Inferior parietal cortex (tissue), 1 donor: ENCODE measurements around the gene SRCAP.

Experiments used
- DNase-seq: peaks from one replicate; pipeline ENCODE4 v3.0.0-alpha.2; 2016; ENCODE audit errors: extremely low spot score

Gene SRCAP

DNA sequence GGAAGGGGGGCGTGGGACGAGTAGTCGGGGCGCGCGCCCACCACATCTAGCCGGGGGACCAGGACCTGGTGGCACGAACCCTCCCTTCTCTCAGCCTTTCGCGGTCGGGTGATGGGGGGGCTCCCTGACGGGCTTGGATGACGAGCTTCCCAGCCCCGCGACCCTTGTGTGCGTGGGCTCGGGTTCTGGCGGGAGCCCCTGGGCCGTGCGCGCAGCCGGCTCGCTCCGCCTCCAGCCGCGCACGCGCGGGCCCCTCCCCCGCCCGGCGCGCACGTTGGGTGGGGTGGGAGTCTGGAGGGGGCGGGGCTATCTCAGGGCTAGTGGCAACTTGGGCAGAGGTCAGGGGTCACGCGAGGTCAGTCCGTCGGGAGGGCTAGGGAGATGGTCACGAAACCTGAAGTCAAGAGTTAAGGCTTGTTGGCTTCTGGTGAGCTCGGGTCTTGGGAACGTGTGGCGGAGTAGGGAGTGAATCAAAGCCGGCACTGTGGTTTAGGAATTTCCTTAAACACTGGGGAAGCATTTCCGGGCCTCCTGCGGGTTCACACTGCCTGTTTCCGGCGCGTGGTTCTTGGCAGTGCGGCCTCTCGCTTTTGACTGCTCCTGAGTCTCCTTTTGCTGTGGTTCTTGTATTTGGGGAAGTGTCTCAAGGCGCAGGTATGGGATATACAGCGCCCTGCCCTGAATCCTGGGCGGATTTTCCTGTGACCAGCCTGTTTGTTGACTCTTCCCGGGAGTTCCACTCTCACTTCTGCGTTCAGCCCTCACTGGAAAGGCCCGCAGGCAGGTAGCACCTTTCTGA lies at the start of gene SRCAP:
Gene SRCAP (plus strand): TSS at position 356 of the 799 bp plus-strand sequence. CDS start 1,654 bp downstream, outside the sequence.
- DNase-seq = peak; percentile 63

DNA sequence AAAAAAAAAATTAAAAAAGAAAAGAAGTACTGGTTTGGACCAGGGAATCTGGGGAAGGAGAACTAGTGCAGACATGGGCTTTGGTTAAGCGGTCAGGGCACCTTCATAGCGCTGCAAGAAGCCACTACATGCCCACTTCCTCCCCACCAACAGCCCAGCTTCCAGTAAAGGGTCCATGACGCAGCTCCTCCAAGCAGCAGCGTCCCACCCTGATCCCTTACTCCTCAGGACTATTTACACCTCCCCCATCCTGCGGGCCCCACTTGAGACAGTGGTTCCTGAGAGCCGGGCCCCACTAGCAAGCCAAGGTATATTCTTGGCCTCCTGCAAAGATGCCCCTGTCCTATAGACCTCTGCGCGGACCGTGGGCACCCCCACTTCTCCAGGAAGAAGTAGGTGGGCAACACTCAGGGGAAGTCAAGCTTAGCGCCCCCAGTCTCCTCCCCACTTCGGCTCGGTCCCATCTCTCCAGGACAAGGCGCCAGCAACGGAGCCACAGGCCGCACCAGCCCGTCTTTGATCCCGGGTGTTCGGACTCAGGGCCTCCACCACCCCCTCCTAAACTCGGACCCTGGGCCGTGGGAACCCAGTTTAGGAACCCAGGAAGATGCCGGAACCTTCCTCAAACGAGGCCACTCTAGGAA lies 49.1 kb upstream of the SRCAP start:
- no peak for DNase-seq

DNA sequence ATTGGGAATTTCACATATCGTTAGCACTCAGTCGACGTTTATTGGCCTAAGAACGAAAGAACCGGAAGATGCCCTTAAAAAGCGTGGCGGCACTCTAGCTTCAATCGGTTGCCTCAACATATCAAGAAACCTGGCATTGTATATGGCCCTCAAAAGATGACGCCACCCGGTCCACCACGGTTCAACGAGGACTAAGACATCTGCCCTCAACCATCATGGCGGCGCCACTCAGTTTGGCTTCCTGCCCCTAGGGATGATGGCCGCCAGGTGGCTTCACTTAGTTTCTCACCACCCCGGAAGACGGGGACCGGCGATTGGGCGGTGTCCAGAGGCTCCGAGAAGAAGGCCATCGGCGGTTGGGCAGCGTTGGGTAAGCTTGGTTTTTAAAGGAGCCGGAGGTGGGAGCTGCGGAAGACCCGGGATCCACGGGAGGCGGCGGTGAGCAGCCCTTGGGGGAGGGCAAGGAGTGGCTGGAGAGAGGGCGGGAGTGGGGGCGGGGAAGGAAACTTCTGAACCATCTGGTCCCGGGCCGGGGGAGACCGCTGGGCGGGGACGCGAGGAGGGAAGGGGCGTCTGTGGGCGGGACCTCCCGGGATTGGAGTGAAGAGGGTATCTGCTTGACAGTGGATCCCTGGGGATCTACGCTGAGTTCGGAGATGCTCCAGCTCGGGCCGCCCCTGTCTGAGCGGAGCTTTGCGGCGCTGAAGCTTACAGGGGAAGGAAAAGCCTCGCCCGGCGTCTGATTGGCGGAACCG lies 48.4 kb upstream of the SRCAP start, which contains the start of gene PRR14:
Gene PRR14 (plus strand): TSS at position 592 of the 755 bp plus-strand sequence. CDS start 686 bp downstream, outside the sequence.
- peak; percentile 99 for DNase-seq

DNA sequence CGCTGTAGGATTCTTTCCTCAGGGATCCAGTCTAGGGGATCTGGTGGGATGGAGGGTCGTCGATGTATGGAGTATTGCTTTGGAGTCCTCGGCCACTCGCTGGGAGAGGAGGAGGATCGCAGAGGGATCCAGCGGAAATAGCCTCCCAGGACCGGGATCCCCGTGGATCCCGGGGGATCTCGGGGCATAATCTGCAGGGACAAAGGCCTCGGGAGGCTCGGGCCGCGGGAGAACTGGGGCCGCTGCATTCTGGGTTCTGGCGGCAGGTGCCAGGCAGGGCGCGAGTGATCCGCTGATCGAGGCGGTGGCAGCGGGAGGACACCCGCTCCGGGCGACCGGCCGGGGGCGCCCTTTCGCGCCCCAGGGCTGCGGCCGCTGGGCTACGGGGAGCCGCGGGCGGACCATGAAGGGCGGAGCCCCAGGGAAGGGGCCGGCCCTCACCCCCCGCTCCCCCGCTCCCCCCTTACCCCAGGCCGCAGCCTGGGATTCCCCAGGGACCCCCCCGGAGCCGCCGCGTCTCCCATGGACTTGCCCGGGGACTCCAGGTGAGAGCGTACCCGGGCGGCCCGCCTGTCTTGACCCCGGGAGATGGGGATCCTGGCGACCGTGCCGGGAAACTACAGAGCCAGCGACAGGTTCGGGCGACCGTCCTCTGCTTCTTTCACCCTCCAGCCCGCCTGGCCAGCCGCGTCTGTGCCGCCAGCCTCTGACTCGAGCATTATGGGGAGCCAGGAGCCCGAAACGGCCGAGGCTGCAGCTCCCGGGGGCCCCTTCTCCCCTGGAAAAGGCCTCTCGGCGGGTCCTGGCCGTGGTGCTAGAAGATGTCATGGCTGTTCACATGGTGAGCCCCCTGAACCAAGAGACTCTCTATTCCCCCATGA lies 47.6 kb upstream of the SRCAP start:
- peak; percentile 33 for DNase-seq

DNA sequence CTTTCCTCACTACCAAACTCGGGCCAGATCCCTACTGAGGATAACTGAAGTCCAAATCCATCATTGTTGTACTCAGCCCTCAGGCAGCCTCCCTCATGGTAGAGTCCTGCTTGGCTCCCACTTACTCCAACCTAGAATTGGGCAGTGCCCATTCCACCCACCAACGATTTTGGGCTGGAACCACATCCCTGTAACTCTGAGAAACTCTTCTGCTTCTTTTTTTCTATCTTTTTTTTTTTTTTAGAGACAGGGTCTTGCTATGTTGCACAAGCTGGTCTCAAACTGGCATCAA lies 47.0 kb upstream of the SRCAP start:
- DNase-seq = no peak

DNA sequence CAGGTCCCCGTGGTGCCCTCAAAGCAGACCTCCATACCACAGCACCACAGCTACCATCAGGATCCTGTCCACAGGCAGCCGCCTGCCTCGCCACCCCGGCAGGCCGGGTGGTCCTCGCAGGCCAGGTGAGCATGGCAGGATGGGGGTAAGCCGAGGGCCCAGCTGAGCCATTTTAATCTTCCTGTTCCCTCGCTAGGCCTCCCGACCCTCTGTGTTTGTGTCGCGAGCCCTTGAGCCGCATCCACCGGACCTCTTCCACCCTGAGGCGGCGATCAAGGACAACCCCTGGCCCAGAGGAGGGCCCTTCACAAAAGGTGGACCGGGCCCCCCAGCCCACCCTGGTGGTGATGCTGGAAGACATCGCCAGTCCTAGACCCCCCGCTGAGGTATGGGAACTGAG lies 46.3 kb upstream of the SRCAP start:
- DNase-seq = no peak

DNA sequence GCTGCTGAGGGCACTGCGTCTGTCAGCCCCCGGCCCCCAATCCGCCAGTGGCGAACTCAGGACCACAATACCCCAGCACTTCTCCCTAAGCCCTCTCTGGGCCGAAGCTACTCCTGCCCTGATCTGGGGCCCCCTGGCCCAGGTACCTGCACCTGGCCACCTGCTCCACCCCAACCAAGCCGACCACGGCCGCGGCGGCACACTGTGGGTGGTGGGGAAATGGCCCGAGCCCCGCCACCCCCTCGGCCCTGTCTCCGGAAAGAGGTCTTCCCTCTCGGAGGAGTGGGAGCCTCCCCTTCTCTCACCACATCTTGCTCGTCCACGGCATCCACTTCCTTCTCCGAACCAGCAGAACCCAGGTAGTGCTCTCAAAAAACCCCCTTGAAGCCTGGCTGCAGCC lies 44.1 kb upstream of the SRCAP start:
- no peak for DNase-seq

DNA sequence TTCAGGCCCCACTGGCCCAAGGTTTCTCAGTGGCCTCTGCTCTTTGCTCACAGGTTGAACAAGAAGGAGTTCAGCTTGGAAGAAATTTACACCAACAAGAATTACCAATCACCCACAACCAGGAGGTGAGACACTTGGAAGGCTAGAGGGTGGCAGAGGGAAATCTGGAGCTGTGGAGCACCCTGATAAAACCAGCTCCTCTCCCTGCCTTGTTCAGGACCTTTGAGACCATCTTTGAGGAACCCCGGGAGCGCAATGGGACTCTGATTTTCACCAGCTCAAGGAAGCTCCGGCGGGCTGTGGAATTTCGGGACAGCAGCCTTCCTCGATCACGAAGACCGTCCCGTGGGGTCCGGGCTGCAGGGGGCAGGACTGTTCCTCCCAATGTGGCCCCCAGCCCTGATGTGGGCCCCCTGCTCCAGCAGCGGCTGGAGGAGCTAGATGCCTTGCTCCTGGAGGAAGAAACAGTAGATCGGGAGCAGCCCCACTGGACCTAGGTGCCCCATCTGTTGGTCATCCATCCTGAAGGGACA lies 43.1 kb upstream of the SRCAP start:
- no peak for DNase-seq

DNA sequence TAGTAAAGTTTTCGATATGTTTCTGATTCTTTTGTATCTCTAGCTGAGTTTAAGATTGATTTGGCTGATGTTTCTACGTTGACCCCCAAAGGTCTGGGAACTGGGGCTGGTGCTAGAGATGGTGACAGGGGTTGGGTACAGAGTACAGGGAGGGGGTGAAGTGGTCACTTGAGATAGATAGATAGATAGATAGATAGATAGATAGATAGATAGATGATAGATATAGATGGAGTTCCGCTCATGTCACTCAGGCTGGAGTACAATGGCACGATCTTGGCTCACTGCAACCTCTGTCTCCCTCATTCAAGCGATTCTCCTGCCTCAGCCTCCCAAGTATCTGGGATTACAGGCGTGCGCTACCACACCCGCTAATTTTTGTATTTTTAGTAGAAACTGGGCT lies 42.6 kb upstream of the SRCAP start:
- DNase-seq = no peak

DNA sequence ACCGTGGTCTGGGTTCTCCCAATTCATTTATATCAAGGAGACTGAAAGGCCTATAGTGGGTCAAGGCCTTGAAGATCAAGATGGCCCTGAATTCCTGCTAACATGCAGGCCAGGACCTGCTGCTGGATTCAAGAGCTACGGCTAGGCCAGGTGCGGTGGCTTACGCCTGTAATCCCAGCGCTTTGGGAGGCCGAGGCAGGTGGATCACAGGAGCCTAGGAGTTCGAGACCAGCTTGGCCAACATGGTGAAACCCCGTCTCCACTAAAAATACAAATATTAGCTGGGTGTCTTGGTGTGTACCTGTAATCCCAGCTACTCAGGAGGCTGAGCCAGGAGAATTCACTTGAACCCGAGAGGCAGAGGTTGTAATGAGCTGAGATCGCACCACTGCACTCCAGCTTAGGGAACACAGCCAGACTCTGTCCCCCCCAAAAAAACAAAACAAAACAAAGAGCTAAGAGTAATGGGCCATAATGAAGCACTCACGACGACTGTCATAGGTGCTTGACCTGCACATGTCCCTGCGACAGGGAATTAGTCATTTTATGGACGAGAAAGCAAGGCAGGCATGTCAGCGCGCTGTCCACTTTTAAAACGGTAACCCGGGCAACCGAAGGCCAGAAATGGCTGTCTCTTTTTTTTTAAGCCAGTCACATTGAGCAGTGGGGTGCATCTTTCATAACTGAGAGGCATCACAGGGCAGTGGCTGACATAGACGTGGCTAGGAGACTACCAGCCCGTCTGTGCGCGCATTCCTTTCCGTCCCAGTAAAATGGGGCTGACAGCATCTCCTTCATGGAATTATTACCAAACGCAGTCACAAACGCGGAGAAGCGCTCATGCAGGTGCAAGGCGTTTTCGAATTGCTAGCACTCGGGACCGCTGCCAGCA lies 41.8 kb upstream of the SRCAP start:
- DNase-seq = no peak

DNA sequence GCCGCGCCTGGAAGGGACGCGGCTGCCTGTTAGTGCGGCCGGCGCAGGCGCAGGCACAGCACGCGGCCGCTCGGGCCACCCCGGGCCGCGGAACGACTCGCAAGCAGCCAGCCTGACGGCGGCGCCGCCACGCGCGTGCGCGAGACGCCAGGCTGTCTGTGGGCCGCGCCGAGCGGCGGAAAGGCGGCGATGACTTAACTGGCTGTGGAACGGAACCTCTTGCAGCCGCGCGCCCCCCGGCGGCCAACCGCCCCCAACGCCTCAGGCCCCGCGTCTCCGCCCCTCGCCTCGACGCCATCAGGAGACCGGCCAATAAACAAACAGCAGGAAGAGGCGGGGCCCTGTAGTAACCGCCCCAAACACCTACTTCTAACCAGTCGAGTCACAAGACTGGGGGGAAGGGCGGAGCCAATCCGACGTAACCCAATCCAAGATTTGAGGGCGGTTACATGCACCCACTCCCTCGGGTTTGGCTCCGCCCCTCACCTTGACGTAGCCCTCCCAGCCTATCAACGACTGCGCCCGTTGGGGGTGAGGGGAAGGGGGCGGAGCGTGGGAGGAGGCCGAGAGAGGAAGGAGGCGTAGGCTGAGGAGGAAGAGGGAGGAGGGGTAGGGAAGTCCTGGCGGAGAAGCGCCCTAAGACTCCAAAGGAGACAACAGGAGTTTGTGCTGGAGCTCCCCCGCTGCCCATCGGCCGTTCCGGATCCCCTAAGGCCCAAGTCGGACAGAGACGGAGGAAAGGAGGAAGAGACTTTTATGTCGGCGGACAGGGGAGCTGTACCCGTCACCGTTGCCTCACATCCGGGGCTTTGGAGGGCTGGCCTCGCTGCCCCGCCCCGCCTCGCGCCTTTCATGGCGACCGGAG lies 40.9 kb upstream of the SRCAP start, which contains the start of gene FBRS:
Gene FBRS (plus strand): TSS at position 566 of the 865 bp plus-strand sequence. CDS start 1,088 bp downstream, outside the sequence.
- DNase-seq = peak; percentile 100

DNA sequence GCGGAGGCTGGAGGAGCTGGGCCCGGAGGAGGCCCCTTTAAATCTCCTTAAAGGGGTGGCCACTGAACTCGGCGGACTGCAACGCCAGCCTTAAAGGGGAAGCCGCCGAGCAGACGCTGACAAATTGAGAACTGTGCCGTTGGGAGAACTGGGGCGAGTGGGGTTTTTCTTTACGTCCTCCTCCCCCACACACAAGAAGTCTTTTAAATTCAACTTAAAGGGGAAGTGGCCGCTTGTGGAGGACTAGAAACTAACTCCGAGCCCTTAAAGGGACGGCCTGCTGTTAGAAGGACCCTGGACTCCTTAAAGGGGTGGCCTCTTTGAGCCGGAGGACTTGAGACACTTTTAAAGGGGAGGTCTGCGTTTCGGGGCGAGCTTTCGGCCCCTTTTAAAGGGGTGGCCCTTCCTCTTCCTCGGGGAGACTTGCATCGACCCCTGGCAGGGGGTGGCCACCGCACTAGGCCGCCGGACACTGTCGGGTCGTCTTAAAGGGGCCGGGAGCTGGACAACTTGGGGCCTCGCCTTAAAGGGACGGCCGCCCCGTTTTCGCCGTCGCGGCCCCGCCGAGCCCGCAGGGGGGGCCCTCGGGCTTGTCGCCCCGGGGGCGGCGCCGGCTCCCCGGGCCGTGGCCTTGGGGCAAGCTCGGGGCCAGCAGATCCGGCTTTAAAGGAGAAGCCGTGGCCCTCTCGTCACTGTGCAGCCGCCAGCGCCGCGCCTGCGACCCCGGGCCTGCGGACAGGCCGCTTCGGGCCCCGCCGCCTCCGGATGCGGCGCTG lies 40.1 kb upstream of the SRCAP start:
- DNase-seq = peak; percentile 97

DNA sequence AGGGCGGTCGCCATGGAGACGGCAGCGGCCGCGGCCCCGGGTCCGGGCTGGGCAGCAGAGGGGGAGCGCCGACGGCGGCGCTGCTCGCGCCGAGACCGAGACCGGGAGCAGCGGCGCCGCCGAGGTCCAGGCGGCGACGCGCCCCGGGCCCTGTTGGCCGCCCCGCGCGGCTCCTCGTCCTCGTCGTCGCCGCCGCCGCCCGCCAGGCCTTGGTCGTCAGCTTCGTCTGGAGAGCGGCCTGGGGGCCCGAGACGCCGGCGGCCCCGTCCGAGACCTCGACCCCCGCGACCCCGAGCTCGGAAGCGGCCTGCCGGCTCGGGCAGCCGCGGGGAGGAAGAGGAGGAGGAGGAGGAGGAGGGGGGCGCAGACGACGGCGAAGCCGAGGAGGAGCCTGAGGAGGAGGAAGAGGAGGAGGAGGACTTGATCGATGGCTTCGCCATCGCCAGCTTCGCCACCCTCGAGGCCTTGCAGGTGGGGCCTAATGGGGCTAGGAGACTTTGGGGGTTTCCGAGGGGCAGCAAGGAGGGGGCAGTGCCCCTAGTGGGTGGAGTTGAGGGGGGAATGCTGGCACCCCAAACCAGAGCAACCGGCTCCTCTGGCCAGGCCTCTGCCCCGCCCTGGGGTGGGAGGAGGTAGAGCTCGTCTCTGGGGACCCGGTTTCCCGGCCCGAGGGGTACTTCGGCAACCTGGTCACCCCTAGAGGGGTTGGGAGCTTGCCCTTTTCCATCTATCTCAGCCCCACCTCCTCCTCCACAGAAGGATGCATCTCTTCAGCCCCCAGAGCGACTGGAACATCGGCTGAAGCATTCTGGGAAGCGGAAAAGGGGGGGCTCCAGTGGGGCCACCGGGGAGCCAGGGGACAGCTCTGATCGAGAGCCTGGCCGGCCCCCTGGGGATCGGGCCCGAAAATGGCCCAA lies 39.2 kb upstream of the SRCAP start:
- no peak for DNase-seq

DNA sequence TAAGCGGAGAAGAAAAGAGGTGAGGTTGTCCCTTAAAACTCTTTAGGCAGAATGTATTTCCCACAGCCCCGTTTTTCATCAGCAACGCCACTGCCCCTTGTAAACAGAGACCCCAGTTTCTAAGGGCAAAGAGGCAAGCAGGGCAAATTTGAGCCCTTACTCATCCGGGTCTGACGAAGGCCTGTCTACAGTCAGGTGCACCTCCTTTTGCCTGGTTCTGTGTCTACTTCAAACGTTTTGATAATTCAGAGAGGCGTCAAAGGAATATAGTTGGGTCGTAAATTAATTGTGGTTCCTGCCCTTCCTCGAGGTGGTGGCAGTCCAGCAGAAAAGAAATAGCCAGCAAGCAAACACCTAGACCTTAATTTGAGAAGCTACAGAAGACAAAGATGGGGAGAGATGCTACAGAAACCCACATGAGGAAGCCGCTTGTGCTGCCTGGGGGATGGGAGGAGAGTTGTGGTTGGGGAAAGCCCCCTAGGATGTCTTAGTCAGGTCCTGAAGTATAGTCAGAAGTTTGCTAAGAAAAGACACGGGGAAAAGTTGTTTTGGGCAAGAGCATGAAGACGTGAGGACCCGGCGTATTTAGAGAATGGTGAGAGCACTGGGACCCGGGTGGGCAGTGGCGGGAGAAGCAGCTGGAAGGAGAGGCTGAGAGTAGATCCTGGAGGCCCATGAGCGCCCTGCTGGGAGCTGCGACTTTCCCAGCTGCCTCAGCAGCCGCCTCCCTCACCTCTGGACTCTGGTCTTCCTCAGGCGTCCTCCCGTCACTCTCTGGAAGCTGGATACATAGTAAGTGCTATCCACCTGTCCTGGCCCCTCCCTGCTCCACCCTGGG lies 38.3 kb upstream of the SRCAP start:
- no peak for DNase-seq

DNA sequence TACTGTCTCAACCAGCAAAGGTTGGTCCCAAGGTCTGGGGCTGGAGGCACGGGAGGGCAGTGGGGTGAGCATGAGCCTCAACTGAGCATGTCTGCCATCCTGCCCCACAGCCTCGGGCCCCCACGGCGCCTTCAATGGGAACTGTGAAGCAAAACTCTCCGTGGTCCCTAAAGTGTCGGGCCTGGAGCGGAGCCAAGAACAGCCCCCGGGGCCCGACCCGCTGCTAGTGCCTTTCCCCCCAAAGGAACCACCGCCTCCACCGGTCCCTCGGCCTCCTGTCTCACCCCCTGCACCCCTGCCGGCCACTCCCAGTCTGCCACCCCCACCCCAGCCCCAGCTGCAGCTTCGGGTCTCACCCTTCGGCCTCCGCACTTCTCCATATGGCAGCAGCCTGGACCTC lies 36.5 kb upstream of the SRCAP start:
- DNase-seq = no peak

DNA sequence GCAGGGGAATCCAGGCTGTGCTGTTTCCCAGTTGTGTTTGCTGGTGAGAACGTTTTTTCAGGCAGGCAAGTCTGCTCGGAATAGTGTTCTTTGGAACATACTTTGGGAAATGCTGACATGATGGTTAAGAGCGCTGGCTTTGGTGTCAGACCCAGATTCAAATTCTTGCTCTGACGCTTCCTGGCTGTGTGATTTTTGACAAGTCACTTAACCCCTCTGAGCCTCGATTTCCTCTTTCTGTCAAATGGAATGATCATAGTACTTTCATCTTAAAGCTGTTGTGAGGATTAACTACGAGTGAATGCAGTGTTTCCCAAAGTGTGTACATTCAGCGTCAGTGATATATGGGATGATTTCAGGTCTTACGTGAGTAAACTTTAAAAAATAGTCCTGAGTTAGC lies 35.9 kb upstream of the SRCAP start:
- DNase-seq = no peak
